HG02759 (cell line): Measurements from ENCODE around the gene ACAD9.
"Not testable (repeated sequence)": the region's sequence is repeated elsewhere in the genome, so short reads cannot be mapped to it uniquely, and the experiment has no call there.

Experiments used
- ATAC-seq: cut with Tn5 transposase; IDR thresholded peaks from one replicate; pipeline ENCODE4 v1.9.1; 2021; ENCODE audit warnings: mild to moderate bottlenecking, moderate library complexity; ENCODE audit not compliant: unreplicated experiment

Gene ACAD9

DNA sequence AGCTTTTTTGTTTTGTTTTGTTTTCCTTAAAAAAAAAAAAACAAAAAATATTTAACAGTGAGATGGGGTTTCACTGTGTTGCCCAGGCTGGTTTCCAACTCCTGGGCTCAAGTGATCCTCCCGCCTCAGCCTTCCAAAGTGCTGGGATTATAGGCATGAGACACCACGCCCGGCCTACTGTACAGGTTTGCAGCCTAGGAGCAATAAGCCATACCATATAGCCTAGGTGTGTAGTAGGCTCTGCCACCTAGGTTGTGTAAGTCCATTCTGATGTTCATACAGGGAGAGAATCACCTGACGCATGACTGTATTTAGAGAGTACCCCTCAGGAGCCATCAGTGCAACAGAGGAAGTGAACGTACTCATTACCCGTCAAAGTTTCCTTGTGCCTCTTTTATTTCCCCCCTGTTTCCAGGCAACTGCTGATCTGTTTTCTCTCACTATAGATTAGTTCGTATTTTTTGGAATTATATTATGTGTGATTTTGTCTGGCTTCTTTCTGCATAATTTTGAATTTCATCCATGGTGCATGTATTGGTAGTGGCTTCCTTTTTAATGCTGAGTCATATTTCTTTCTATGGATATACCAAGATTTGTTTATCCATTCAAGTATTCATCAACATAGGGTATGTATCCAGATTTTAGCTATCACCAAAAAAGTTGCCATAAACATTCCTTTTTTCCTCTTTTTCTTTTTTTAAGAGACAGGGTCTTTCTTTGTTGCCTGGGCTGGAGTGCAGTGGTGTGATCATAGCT is 9.9 kb downstream of the ACAD9 start:
- ATAC-seq = no peak

DNA sequence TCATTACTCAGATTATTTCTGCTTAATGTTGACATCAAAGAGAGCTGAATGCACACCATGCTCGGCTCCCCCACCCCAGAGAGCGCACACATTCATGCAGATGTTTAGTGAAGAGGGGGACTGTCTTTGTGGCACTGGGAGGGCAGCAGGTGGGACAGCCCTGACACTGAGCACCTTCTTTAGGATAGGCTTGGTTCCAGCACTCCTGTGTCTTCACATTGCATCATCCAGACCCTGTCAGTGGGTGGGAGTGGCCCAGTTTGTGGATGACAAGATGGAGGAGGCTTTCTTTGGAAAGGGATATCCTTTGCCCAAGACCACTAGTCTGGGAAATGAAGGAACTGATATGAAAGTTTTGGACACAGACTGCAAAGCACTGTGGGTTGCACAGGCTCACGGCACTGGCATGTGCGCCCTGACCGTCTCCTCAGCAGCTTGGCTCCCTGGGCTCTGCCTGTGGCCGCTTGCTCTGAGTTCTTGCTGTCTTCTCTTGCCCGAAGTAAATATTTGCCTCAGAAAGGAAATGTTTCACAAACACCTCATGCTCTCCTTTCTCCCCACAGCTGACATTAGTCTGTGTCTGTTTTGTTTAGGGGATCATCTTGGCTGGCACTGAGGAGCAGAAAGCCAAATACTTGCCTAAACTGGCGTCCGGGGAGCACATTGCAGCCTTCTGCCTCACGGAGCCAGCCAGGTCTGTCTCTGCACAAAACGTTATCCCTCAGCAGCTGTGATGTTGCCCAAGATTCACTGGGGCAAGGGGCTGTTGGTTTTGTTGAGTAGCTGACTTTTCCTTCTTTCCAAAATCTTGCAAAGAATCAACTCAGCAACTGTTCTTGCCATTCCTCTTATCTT is 16.6 kb downstream of the ACAD9 start:
- ATAC-seq = no peak

DNA sequence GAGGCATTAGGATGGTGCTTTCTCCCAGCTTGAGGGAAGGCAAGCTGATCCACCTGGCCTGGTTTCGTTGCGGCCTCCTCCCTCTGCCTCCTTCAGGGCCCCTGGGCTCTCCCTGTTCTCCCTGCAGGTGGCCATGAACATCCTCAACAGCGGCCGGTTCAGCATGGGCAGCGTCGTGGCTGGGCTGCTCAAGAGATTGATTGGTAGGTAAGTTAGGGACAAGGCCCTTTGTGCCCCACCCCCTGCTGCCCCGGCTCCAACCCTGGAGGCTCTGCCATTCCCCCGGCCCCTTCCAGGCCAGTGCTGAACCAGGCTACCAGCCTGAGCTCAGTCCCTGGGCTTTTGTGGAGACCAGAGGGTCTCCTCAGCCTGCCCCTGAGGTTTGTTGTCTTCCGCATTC is 23.0 kb downstream of the ACAD9 start:
- ATAC-seq = no peak

DNA sequence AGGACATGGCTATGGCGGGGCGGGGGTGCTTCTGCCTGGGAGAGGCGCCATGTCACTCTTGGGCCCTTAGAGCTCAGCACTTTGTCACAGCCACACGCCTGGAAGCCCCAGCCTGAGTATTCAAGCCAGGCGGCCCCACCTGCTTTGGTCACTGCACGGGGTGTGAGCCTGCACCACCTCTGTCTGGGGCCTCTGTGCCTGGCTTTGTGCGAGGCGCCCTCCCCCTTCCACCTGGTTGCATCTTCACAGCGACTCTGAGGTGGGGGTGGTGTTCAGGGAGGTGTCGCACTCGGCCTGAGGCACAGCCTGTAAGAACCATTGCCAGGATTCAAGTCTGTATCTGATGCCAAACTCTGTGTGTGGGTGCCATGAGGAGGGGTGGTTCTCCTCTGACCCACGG is 24.1 kb downstream of the ACAD9 start:
- no peak for ATAC-seq

DNA sequence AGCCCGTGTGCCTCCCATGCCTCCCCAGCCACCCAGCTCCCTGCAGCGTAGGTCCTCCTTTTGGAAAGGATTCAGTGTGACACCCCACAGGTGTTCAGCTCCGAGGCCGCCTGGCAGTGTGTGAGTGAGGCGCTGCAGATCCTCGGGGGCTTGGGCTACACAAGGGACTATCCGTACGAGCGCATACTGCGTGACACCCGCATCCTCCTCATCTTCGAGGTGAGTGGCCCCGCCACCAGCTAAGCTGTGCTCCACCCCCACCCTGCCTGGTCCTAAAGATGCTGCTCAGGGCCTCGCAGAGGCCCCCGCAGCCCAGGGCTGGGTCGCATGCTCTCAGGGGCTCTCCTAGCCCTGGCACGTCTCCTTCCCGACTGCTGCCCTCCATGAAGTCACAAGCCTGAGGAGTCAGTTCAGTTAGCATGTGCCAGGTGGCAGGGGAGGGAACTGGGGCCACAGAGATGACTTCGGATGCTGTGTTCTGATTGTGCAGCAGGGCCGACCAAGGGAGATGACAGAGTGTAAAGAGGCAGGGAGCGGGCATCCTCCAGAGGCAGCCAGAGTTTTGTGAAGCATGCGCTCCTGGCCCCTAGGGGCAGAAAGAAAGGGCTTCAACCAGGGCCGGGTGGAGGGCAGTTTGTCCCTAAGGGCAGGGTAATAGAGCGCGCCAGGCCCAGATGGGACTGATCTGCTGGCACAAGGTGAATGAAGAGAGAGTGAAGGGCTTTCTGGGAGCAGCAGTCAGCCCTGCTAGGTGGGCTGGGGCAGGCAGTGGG is 26.8 kb downstream of the ACAD9 start:
- no peak for ATAC-seq

DNA sequence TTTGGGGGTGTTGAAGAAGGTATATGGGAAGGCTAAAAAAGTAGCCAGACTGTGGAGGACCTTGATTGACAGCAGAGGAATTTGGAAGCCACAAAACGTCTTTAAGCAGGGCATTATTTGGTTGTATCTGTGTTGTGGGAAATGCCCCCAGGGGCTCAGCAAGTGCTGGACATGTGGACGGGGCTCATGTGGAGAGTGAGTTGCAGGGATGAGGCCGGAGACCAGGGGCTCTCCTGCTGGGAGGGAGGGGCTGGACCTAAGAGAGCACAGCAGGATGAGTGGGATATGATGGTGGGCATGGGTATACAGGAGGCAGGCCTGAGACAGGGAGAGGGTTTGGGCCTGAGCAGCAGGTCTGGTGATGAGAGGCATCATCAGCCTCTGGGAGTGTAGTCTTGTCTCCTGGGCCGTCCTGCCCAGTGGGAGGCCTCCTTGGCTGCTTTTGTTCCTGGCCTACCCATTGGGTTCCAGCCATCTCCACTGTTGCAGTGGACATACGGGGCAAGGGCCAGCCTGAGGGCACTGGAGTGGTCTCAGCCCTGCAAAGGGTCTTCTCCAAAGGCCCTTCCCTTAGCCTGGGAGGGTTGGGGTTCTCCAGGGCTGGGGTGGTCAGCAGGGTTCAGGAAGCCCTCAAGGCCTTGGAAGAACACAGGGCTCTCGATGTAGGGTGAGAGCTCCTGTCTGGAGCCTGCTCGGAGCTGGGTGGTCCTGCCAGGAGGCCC is 27.5 kb downstream of the ACAD9 start:
- ATAC-seq = no peak

DNA sequence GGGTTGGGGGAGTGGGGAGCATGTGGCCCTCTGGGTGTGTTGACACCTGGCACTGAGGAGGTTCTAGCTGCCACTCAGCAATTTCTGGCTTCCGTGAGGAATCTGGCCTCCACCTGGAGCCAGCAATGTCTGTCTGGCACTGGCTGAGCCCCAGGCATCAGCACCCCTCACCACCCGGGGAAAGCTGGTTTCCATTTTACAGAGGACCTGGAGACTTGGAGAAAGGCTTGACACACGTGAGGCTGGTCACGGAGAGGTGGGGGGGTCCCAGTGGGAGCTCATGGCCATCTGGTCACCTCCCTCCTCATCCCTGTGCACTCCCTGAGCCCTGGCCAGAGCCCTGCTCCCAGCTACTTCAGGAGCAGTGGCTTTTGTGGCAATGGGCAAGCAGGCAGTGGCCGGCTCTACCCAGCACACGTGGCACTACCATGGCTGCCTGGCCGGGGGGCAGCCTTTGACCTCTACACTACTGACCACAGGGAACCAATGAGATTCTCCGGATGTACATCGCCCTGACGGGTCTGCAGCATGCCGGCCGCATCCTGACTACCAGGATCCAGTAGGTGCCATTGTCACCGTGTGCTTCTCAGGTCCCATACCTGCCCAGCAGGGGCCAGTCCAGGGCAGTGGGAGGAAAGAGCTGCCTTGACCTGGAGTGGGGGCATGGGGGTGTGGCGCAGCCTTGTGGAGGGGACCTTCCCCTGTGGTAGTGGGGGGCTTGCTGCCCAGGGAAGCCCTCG is 28.5 kb downstream of the ACAD9 start:
- ATAC-seq = no peak

DNA sequence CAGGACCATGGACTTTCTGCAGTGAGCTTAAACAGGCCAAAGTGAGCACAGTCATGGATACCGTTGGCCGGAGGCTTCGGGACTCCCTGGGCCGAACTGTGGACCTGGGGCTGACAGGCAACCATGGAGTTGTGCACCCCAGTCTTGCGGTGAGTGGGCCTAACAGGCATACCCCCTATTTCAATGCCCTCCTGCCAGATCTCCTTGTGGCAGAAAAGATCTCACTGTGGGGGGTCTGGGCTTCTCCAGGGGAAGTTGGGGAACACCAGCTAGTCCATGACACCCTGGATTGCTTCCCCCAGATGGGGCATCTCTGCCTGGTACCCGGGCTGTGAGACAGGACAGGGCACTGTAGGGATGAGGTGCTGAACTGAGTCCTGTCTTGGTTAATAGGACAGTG is 29.5 kb downstream of the ACAD9 start:
- ATAC-seq = no peak

DNA sequence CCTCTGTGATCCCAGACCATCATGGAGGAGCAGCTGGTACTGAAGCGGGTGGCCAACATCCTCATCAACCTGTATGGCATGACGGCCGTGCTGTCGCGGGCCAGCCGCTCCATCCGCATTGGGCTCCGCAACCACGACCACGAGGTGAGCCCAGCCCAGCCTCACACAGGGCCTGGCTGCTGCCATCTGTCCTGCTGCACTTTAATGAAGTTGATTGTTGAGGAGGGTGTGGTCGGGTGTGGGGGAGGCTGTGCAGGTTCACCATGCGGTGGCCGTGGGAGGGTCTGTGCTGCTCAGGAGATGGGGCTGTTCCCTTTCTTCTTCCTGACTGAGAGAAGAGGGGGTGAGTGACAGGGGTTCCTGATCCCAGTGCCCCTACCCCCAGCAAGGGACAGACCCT is 30.6 kb downstream of the ACAD9 start:
- no peak for ATAC-seq

DNA sequence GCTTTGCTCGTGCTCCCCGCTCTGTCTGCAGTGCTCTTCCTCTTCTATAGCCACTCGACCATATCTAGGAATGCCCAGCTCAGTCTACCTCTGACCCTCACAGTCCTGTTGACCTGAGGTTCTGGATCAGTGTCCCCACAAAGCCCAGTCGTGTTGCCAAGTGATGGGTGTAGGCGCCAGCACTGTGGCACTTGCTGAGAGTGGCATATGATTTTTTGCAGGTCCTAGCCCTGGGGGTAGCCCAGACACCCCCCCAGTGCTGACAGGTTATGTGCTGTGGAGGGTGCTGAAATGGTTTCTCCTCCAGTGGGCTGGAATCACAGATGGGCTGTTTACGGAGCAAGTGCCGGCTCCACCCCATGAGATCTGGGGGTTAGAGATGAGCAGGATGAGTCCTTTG is 32.5 kb downstream of the ACAD9 start:
- no peak for ATAC-seq

DNA sequence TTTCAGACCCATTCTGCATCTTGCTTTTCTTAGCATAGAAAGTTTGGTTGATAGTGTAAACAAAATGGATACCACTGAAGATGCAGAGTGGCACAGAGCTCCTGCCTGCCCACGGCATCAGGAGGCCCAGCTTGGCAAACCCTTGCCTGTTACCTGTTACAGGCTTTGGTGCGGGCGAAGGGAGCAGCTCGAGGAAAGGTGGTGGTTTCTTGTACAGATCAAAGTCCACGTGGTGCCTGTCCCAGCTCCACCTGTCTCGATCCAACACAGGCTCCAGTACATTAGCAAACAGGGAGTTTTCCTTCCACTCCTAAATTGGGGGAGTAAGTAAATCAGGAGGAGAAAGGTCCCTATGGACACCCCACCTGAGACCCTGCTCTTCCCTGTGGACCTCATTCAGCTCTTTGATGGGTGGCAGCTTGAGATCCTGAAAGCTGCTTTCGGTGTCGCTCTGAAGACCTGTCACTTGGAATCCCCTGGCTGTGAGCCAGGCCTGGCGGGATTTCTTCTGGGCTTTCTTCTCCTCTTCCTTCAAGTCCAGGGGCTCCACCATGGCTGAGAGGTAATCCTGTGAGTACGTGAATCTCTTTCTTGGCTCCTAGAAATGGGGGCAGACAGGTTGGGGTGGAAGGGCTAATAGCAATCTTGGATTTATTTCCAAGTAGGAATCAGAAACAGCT is 35.7 kb downstream of the ACAD9 start:
- no peak for ATAC-seq

DNA sequence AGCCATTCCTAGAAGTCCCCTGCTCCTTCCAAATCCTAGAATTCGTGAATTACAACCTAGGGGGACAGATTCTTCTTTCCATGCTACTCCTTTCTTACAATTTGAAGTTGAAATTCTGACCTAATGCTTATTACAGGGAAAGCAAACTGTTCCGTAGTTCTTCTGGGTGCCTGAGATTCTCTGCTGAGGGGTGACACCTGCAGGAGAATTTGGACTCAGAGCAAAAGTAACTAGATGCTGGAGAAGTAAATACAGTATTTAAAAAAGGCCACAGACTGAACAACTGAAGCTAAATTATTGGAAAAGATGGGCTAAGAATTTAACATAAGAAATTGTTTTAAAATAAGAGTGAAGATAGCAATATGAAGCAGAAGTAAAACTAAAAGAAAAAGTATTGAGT is 37.9 kb downstream of the ACAD9 start:
- no peak for ATAC-seq

DNA sequence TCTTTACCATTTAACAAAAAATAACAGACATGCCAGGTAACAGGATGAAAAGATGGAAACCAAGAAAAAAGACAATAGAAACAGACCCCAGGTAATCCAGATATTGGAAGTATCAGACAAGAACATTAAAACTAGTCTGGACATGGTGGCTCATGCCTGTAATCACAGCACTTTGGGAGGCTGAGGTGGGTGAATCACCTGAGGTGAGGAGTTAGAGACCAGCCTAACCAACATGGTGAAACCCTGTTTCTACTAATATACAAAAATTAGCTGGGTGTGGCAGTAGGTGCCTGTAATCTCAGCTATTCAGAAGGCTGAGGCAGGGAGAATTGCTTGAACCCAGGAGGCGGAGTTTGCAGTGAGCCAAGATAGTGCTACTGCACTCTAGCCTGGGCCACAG is 40.6 kb downstream of the ACAD9 start:
- no peak for ATAC-seq

DNA sequence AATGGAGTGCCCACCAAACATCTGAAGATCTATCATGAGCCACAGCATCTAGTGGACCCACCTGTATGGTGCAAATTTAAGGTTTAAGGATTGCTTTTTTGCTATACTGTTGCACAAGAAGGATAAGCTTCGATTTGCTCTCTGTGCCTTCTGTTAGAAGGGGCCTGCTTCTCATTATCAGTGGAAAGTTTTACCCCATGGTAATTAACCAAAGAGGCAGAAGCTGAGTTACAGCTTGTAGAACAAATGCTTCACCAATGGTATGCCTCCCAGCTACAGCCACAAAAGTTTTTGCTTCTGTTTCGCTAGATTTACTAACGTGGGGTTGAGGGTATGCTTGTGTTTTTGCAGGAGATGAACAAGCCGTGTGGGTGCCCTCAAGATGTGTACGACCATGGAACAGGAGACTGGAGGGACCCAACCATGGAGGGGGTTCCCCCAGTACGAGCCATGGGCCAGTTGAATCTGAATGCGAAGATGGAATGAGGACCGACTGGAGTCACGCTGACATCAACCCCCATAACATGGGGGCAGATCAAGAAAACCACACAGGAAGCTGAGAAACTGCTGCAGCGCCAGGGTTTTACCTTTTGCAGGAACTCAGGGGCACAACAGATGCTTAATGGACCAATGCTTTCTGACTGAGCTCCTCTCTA is 43.5 kb downstream of the ACAD9 start:
- ATAC-seq = no peak

DNA sequence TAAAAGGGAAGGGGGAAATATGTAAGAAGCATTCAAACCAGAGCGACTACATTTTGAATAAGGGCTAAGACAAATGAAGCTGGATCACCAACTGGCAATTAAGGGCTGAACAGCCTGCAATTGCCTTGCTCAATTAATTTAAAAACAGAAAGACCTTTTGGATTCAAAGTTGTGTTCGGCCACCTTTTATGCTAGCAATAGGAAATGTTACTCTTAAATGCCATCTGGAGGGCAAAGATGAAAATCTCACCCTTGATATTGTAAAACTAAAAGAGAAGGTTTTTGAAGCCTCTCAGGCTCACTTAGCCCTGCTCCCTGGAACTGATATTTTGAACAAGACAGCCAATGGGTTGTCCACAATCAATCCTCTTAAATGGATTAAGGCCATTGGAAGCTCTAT is 44.2 kb downstream of the ACAD9 start:
- no peak for ATAC-seq

DNA sequence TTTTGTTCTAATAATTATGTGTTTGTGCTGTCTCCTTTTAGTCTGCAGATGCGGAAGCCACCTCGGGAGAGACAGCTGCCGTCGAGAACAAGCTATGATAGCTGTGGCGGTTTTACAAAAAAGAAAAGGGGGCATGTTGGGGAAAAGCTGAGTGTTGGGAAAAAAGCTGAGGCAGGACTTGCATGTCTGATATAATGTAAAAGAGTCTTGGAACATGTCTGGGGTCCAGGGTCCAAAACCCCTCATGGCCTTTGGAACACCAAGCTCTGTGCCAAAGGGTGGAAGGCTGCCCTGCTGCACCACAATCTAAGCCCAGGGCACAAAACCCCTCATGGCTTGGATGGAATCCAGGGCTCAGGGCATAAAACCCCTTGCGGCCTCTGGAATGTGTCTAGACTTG is 44.6 kb downstream of the ACAD9 start:
- not testable (repeated sequence) for ATAC-seq

DNA sequence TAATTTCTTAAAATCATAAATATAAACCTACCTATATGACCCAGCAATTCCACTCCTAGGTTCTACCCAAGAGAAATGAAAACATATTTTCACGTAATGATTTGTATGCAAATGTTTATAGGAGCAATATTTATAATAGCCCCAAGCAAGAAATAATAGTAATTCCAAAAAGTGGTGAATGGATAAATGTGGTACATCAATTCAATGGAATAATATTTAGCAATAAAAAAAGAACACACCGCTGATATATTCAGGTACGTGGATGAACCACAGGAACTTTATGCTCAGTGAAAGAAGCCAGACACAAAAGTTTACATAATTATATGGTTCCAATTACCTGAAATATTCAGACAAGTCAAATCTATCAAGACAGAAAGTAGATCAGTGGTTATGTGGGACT is 49.9 kb downstream of the ACAD9 start:
- no peak for ATAC-seq

DNA sequence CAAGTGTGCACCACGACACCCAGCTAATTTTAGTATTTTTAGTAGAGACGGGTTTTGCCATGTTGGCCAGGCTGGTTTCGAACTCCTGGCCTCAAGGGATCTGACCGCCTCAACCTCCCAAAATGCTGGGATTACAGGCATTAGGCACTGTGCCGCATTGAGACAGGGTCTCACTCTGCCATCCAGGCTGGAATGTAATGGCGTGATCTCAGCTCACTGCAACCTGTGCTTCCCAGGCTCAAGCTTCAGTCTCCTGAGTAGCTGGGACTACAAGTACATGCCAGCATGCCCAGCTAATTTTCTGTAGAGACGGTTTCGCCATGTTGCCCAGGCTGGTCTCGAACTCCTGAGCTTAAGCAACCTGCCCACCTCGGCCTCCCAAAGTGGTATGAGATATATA is 51.6 kb downstream of the ACAD9 start:
- ATAC-seq = no peak

DNA sequence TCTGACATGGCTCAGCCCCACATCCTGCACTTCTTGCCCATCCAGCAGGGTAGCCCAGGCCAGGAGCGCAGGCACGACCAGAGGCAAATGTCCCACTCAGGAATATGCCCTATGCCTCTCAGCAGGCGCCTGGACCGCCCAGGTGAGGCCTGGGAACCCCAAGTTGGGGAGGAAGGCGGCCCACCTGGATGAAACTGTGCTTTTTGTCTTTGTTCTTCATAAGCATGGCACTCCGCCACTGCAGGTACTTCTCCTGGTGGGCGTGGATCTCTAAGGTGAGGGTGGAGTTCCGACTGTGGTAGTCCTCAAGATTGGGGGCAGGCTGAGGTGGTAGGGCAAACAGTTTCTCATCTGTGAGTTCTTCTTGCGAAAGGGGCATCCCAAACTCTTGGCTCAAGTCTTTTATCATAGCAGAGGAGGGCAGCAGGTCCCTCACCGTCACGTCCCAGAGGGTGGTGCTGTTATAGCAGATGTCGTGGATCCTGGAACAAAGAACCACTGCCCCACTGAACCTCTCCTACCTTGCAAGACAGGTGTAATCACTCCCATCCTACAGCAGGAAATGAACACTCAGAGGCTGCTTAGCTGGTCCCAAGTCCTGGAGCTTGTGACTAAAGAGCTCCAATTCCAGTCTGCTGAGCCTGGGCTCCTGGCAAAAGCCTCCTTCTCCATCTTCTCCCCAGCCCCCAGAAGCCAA is 53.2 kb downstream of the ACAD9 start:
- no peak for ATAC-seq
